Myocyte (in vitro differentiated cells): Measurements from ENCODE around the gene STEAP1B. TPM values are rescaled to one million over a fixed set of nuclear protein-coding genes. Genes with fewer than 3 reads are reported as not detected.
"Not testable (repeated sequence)": the region's sequence is repeated elsewhere in the genome, so short reads cannot be mapped to it uniquely, and the experiment has no call there.

Experiments
- DNase-seq: peaks from one replicate; pipeline ENCODE4 v3.0.0-alpha.2; 2012; ENCODE audit warnings: low read depth
- polyA plus RNA-seq: library from polyadenylated mRNA; unstranded; fragments of >200 nt; gene quantifications from one replicate; pipeline ENCODE4 v1.2.1, GENCODE V29; 2012; ENCODE audit warnings: missing spikeins
- total RNA-seq: library from RNA; depleted of rRNA; stranded (reverse); fragments of >200 nt; gene quantifications from 2 replicates; pipeline ENCODE4 v1.2.3, GENCODE V29; 2014

Gene STEAP1B
- 0.99 TPM in 1 of 2 replicates, not detected in the other for total RNA-seq
- polyA plus RNA-seq, result 0.24 TPM

DNA sequence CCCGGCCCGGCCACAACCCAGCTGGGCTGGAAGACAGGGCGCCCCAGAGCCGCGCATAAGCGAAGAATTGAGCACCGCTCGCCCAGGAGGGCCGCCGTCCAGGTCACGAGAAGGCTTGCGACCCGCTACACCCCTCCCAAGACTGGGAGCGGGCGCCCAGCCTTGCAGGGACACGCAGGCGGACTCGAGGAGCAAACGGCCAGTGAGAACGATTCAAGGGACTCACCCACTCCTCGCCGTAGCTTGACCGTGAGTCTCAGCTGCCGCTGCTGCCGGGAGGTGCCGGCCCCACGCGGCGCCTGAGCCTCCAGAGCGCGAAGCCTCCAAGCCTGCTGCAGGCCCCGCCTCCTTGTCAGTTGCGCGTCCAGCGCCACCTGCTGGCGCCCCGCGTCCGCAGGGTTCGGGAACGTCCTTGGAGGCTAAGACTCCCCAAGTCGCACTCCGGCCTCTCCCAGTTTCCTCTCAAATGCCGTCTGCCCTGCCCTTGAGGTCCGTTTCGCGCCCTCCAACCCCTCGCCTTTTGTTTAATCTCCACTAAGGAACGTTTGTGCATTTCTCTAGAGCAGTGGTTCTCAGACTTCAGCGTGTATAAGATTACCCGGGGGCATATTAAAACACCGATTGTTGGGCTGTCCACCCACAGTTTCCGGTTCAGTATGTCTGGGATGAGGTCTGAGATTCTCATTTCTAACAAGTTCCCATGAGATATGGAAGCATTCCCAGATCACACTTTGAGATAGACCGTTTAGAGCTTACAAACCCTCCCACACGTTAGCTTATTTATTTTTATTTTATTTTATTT, at the start of gene STEAP1B:
STEAP1B (minus strand) TSS at position 301 of the 802 bp plus-strand sequence. CDS start 5,333 bp downstream, outside the sequence.
- peak; percentile 32 for DNase-seq

DNA sequence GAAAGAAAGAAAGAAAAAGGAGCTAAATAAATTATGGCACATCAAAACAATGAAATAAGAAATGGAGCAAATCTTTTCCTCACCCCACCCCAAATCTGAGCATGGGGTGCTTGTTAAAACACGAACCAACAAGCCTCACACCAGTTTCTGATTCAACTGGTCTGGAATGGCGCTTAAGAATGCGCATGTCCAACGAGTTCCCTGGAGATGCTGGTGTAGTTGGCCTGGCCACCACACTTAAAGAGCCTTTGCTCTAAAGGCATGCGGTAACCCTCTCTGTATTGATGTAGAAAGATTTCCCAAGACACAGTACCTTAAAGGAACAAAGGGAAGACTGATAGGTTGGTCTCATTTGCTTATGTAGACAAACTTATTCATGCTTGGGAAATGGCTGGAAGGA, 49.1 kb upstream of the STEAP1B start:
- DNase-seq, result no peak

DNA sequence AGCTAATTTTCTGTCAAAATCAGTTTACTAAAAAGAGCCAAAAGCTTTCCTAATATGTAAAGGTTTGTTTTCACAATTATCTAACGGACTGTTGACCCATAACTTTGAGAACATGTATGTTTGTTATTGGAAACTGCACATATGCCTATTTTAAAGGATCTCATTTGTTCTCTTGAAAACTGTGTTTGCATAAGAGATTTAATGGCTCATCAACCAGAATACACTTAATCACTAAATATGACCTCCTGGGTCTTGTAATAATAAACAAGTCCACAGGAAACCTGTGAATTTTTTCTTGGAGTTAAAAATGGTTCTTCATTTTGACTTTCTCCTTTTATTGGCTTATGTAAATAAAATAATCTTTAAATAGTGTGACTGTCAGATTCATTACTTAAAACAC, 48.3 kb upstream of the STEAP1B start:
- DNase-seq, result no peak

DNA sequence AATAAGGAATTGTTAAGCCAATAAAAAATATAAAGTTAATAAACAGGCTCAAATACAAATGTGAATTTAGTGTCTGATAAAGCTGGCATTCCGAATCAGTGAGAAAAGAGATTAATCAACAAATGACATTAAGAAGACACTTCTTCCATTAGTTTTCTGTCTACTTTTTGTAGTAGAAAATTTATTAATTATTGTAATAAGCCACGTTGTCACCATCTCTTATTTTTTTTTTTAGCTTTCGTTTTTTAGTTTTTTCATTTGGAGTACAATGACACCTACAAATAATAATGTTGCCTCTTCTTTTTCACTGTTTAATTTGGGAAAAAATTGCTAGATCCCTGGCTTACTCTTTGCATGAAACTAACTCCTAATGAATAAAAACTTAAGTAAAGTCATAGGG, 46.8 kb upstream of the STEAP1B start:
- DNase-seq, result no peak

DNA sequence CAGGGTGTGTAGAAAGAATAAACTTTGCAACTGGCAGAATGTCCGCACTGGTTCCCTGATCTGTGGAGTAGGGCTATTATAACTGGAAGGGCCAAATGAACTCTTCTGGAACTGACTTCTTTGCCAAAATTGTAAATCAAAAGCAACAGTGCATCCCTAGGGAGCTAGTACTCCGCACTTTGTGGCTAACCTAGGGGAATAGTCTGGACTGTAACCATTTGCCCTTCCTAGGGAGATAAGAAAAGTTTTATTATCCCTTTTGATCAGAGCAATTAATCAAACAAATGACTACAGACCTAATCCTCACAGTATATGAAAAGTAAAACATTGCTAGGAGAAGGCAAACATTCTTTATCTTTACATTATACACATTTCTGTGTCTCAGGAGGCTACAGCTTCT, 45.5 kb upstream of the STEAP1B start:
- DNase-seq, result no peak

DNA sequence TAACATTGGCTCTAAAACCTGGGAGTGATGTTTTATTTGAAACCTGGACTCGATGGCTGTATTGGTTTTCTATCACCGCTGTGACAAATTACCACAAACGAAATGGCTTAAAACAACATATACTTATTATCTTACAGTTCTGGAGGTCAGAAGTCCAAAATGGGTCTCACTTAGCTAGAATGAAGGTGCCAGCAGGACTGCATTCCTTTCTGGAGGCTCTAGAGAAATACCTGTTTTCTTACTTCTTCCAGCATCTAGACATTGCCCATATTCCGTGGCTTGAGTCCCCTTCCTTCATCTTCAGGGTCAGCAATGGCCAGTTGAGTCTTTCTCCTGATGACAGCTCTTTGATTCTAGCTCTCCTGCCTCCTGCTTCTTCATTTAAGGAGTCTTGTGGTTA, 44.3 kb upstream of the STEAP1B start:
- DNase-seq, result no peak

DNA sequence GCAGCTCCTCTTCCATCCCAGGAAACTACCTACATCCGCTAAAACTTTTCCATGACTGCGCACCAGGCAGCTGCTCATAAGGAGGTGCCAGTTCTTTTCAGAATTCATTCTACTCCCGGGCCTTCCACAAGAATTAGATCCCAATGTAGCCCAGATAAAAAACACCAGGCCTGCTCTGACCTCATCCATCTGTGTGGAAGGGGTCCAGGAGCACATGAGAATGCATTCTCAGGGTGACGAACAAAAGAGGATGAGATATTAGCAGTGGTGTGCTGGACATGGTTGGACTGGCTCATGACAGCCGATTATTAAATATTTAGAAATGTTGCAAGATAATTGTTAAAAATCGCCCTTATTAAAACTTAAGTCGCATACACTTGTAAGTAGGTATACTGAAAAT, 43.2 kb upstream of the STEAP1B start:
- DNase-seq, result no peak

DNA sequence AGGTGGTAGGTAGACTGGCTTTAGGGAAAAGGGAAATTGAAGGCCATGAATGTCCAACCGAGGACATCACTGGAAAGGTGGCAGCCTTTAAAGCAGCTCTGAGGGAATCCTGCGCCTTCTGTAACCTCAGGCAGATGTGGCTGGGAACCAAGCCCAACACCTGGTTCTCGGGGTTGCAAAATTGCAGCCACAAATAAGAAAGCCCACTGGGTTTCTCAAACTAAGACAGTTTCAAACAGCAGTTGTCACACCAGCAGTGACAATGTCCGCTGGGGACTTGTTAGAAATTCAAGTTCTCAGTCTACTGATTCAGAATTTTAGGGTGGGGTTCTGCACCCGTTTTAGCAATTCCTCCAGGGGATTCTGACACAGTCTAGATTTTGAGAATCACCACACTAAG, 42.7 kb upstream of the STEAP1B start:
- DNase-seq, result no peak

DNA sequence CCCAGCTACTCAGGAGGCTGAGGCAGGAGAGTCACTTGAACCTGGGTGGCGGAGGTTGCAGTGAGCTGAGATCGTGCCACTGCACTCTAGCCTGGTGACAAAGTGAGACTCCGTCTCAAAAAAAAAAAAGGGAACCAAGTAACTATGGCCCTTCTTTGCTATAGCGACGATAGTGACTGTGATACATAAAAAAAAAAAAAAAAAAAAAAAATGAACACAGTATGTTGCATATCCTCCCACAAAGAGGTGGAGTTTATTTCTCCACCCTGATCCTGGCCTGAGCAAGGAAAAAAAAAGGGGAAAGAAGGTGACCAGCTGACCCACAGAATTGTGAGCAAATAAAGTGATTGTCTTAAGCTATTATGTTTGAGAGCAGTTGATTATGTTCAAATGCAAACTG, 42.3 kb upstream of the STEAP1B start:
- no peak for DNase-seq

DNA sequence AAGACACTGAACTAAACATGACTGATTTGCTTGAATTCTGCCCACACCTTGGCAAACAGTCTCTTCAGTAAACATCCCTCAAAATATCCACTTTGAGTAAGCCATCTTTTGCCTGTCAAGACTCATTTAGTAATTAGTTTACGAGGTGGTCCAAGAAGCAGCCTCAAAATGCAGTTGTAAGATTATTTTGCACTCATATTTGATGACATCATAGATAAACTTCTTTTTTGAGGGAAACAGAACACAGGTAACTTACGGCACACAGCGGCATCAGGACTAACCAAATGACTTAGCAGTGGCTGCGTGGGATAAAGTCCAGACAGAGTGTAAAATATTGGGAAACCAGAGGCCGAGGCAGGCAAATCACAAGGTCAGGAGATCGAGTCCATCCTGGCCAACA, 41.8 kb upstream of the STEAP1B start:
- no peak for DNase-seq

DNA sequence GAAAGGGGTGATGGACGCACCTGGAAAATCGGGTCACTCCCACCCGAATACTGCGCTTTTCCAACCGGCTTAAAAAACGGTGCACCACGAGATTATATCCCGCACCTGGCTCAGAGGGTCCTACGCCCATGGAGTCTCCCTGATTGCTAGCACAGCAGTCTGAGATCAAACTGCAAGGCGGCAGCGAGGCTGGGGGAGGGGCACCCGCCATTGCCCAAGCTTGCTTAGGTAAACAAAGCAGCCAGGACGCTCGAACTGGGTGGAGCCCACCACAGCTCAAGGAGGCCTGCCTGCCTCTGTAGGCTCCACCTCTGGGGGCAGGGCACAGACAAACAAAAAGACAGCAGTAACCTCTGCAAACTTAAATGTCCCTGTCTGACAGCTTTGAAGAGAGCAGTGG, 28.5 kb upstream of the STEAP1B start:
- not testable (repeated sequence) for DNase-seq

DNA sequence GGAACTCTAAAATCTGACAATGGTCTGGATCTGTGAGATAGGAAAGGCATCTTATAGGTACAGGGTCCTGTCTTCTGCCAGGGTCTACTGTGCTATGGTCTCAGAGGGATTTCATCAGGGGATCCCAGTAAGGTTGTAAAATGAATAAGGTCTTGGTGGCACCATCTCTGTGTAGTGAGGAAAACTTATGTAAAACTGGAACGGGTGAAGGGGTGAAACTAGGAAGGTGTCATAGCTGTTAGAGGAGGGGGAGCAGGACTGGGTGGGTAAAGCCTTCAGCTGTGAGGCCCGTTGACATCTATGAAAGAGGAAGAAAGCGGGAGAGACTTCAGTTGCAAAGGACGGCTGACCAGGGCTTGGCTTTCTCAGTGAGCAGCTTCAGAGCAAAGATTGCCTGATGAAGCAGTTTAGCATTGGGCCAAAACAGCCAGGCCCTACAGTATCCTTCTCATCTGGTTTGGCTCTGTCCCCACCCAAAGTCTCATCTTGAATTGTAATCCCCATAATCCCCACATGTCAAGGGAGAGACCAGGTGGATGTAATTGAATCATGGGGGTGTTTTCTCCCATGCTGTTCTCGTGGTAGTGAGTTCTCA, 24.5 kb upstream of the STEAP1B start:
- DNase-seq, result not testable (repeated sequence)

DNA sequence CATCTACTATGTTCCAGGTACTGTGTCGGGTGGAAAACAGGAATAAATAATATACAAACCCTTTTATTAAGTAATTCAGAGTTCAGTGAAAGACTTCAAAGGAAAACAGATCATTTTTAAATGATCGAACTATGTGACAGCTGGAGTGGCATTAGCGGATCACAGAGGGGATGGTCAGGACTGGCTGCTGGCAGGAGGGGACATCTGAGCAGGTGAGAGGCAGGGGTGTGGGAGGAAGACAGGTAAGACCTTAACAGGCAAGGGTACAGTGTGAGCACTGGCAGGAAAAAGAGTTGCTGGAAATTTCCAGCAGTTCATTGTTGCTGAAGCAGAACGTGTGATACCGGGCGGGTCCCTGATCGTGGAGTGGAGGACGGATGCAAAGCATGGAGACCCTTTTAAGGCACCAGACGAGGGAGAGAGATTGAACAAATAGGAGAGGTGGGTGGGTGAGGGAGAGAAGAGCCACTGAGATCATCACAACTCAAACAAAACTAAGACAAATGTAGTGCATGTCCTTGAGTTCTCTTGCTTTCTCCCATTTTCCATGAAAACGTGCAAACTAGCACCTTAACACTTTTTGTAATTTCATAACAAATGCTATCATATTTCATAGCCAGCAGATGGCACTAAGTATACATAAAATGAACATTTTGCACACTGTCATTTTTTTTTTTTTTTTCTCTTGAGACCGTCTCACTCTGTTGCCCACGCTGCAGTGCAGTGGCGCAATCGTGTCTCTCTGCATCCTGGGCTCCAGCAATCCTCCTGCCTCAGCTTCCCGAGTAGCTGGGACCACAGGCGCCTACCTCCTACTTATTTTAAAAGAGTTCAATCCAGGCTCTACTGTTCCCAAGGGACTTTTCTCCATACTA, 23.7 kb upstream of the STEAP1B start:
- peak; percentile 34 for DNase-seq

DNA sequence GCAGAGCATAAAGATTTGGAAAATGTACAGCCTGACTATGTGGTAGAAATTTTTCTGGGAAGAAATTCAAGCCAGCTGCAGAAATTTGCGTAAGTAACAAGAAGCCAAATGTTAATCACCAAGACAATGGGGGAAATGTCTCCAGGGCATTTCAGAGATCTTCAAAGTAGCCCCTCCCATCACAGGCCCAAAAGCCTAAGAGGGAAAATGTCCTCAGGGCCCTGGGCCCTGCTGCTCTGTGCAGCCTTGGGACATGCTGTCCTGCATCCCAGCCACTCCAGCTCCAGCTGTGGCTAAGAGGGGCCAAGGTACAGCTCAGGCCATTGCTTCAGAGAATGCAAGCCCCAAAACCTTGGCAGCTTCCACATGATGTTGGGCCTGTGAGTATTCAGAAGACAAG, 19.6 kb upstream of the STEAP1B start:
- not testable (repeated sequence) for DNase-seq

DNA sequence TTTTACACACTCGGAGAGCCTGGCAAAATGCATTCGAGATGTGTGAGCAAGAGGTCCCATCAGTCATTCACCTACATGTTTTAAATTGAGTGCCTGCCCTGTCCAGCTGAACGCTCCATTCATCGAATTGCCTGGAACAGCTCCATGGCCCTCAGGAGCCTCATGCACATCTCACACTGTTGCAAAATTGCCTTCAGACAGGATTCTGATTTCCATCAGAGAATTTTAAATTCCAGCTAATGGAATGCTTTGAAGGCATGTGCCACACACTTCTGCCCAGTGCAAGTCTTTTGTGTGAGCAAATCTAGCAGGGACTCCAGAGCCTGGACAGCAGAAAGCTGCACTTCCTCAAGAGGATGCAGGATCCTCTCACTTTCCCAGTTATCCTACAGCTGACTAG, 17.0 kb upstream of the STEAP1B start:
- DNase-seq, result not testable (repeated sequence)

DNA sequence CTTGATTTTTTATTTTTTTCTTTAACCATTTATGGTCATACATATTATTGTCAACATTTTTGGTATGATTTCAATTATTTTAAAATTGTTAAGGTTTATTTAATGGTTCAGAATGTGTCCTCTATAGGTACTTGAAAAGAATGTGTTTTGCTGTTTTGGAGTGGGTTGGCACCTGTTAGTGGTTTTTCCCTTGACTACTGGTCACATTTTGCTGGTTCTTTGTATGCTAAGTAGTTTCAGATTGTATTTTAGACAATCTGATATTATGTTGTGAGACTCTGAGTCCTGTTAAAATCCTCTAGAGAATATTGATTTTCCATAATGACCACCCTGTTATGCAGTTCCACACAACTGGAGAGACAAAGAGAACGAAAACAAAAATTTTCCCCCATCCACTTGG, 15.0 kb upstream of the STEAP1B start:
- DNase-seq, result not testable (repeated sequence)

DNA sequence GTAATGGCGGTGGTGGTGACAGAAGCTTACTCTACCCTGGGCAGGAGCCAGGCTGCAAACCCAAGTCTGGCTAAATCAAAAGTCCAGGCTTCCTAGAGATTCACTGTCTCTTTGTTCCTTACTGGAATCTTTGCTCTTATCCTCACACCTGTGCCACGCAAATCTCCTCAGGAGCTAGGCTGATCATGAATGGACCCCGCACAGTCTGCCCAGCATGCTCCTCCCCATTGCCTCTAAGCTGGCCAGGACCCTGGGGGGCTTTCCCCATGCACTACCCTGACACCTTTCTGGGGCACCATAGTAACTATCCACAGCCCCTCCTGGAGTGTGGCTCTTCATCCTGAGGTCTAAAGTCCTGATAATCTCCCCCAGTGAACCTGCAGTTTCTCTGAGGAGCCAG, 7.3 kb upstream of the STEAP1B start:
- DNase-seq, result not testable (repeated sequence)

DNA sequence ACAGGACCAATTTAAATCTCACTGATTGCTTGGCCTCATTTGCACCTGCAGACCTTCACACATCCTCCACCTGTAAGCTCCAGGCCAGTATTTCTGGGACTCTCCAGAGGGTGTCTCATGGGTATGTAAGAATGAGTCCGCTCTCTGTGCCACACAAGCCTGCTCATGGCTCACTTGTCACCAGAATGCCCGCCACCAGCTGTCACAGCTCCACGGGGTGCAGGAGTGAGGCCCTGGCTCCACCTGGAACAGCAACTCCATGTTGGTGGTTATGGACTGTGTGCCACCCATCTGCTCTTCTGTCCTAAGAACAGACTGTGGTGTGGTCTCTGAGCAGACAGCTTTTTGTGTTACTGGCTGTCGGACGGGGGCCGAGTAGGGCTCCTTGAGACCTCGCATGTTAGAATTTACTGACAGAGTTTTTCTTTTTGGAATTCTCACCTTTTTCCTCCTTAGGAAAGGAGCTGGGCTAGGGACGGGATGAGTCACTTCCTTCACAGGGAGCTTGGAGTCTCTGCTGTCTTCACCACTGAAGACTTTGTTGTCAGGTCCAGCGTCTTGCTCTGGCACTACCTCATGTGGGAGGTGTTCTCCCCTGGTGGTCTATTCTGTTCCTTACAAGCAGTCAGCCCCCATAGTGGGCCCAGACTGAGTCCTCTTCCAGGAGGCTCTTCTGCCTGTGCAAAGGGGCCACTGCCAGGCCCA, 6.5 kb upstream of the STEAP1B start:
- DNase-seq, result peak; percentile 18

DNA sequence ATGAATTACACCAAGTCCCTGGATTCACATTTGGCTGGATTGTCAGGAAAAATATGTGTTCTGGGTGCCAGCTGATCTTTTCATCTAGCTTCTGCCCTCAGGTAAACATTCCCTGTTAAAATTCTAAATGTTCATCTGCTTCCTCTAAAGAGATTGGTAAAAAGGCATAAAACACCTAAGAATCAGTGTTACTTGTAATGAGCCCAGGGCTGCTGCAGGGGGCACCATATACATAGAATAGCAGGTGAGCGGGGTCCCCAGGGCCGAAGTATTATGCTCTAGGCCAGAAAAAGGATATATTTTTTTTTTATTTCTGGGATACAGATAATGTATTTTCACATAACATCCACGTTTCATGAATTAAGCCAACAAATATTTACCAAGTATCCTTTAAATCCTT, 4.5 kb upstream of the STEAP1B start:
- not testable (repeated sequence) for DNase-seq

DNA sequence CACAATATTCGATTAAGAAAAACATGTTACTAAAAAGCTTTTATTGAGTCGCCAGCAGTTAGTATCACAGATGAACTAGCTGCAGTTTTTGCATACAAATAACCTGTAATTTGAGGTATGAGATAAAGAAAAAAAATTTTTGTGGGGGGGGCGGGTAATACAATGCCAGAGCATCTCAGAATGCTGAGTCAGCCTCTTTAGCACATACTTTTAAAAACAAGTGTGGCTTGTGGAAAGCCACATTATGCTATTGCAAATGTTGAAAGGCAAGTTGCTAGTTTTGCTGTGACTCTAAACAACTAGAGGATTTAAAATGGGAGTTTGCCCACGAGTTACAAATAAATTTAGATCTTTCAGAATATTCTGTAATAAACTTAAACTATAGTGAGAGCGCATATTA, 2.1 kb upstream of the STEAP1B start:
- DNase-seq, result peak; percentile 47

DNA sequence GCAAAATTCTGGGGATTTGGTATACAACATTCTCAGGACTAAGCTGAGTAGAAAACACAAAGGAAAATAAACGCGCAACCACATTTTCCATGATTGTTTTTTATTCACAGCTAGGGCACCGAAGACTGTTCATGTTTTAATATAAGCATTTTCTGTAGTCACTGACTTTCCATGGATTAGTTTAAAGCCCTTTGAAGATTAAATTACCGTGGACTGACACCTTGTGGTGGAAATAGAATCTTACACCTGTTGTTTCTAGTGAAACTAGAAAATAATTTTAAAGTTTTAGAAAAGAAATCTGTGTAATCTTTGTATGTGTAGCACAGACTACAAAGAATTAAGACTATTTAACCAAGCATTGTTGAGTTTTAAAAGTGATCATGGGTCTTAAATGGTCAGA, 1.3 kb upstream of the STEAP1B start:
- peak; percentile 67 for DNase-seq
